ENCODE measurements around the gene HELZ. TPM values are rescaled to one million over a fixed set of nuclear protein-coding genes. Genes with fewer than 3 reads are reported as not detected.

The HELZ gene
- total and polyA plus RNA-seq, 4 donors = 3.8 to 69.2 (median 25.7) TPM

DNA sequence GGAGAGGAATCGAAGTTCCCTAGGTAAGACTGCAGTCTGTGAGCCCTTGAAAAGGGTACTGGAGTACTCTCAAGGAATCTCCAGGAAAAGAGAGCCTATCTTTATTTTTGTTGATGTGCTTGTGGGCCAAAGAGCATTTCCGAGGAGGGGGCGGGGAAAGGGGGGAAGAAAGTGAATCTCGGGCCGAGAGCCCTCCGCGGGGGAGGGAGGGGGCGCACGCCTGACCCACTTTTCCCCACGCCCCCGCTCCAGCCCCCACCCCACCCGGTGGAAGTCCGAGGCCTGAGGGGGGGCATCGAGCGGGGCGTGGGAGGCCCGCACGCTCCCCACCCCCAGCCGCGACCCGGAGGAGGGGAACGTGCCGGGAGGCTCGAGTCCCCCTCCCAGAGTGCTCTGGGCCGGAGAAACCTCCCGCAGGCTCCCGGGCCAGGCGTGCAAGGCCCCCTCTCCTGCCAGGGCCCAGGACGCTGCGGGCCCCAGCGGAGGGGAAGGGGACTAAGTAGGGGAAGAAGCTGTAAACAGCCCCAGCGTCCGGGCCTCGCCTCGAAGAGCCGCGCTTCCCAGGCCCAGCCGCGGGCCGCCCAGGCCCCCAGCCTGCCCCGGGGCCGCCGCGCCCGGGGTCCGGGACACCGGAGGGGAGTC, 444 bp downstream of the HELZ start:
- under 1% methylated on average over 47 of the region's 47 CpGs for WGBS
- Histone ChIP-seq H3K36me3 (ENCODE audit: control insufficient read depth in 4 of 4, insufficient read depth in 3 of 4, low read depth in 1 of 4, low read length in 3 of 4) (peaks cover 0 to 2% (median 0%) of the 10 kb centered on the region in 4 donors), H3K27me3 (ENCODE audit: control insufficient read depth in 4 of 4, insufficient read depth in 4 of 4, low read length in 3 of 4) (no peaks in the 10 kb centered on the region), H3K9ac (ENCODE audit: low read depth in 1 of 2, low read length in 2 of 2) (peak overlapping the region; percentile 84 to 92), H3K4me1 (ENCODE audit: control insufficient read depth in 4 of 4, insufficient read depth in 4 of 4, low read length in 3 of 4) (peaks cover 6 to 40% (median 27%) of the 10 kb centered on the region in 4 donors), H3K27ac (ENCODE audit: low read depth in 1 of 2, low read length in 2 of 2) (peak overlapping the region; percentile 98 to 99), H3K9me3 (ENCODE audit: control insufficient read depth in 4 of 4, low read length in 3 of 4) (no peaks in the 10 kb centered on the region), H3K4me3 (ENCODE audit: low read depth in 1 of 3, low read length in 3 of 3) (peak overlapping the region; percentile 62 to 91 (median 86))
- DNase-seq (ENCODE audit: low spot score) = no peak
- TF ChIP-seq, protein P1, sequence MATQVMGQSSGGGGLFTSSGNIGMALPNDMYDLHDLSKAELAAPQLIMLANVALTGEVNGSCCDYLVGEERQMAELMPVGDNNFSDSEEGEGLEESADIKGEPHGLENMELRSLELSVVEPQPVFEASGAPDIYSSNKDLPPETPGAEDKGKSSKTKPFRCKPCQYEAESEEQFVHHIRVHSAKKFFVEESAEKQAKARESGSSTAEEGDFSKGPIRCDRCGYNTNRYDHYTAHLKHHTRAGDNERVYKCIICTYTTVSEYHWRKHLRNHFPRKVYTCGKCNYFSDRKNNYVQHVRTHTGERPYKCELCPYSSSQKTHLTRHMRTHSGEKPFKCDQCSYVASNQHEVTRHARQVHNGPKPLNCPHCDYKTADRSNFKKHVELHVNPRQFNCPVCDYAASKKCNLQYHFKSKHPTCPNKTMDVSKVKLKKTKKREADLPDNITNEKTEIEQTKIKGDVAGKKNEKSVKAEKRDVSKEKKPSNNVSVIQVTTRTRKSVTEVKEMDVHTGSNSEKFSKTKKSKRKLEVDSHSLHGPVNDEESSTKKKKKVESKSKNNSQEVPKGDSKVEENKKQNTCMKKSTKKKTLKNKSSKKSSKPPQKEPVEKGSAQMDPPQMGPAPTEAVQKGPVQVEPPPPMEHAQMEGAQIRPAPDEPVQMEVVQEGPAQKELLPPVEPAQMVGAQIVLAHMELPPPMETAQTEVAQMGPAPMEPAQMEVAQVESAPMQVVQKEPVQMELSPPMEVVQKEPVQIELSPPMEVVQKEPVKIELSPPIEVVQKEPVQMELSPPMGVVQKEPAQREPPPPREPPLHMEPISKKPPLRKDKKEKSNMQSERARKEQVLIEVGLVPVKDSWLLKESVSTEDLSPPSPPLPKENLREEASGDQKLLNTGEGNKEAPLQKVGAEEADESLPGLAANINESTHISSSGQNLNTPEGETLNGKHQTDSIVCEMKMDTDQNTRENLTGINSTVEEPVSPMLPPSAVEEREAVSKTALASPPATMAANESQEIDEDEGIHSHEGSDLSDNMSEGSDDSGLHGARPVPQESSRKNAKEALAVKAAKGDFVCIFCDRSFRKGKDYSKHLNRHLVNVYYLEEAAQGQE (IDR thresholded peaks at IDR 0.05) = no peak
- TF ChIP-seq FOXA2 (IDR thresholded peaks at IDR 0.05) = no peak
- no peak for TF ChIP-seq YY1 (IDR thresholded peaks at IDR 0.05)
- TF ChIP-seq, protein P2, sequence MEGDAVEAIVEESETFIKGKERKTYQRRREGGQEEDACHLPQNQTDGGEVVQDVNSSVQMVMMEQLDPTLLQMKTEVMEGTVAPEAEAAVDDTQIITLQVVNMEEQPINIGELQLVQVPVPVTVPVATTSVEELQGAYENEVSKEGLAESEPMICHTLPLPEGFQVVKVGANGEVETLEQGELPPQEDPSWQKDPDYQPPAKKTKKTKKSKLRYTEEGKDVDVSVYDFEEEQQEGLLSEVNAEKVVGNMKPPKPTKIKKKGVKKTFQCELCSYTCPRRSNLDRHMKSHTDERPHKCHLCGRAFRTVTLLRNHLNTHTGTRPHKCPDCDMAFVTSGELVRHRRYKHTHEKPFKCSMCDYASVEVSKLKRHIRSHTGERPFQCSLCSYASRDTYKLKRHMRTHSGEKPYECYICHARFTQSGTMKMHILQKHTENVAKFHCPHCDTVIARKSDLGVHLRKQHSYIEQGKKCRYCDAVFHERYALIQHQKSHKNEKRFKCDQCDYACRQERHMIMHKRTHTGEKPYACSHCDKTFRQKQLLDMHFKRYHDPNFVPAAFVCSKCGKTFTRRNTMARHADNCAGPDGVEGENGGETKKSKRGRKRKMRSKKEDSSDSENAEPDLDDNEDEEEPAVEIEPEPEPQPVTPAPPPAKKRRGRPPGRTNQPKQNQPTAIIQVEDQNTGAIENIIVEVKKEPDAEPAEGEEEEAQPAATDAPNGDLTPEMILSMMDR (IDR thresholded peaks at IDR 0.05; ENCODE audit: low read depth, low read length, missing input control) = no peak
- TF ChIP-seq HNF4A (conservative IDR thresholded peaks at IDR 0.05) = no peak
- no peak for TF ChIP-seq NR2F2 (IDR thresholded peaks at IDR 0.05)

DNA sequence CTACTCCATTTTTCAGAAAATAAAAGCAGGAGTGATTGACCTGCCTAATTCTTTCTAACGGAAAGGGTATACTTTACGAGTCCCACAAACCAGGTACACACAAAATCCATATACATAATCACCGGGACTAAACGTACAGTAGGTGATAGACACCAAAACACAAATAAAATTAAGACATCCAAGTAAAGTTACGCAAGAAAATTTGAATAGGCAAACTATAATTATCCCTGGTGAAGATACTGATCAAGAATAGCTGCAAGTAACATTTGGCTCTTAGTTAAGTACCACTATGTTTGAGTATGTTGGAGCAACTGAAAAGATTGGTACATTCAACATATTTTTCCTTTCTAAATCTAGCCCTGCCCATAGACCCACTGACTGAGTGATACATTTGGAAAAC, 1.7 kb downstream of the HELZ start:
- 54% methylated on average over 5 of the region's 5 CpGs for WGBS
- Histone ChIP-seq H3K4me1 (ENCODE audit: control insufficient read depth in 4 of 4, insufficient read depth in 4 of 4, low read length in 3 of 4) (peaks cover 6 to 40% (median 27%) of the 10 kb centered on the region in 4 donors), H3K4me3 (ENCODE audit: low read depth in 1 of 3, low read length in 3 of 3) (peak overlapping the region in 1 of 3 donors; percentile 16), H3K36me3 (ENCODE audit: control insufficient read depth in 4 of 4, insufficient read depth in 3 of 4, low read depth in 1 of 4, low read length in 3 of 4) (peaks cover 3 to 13% (median 6%) of the 10 kb centered on the region in 4 donors), H3K9me3 (ENCODE audit: control insufficient read depth in 4 of 4, low read length in 3 of 4) (no peaks in the 10 kb centered on the region), H3K9ac (ENCODE audit: low read depth in 1 of 2, low read length in 2 of 2) (peak overlapping the region in 1 of 2 donors; percentile 77), H3K27me3 (ENCODE audit: control insufficient read depth in 4 of 4, insufficient read depth in 4 of 4, low read length in 3 of 4) (no peaks in the 10 kb centered on the region), H3K27ac (ENCODE audit: low read depth in 1 of 2, low read length in 2 of 2) (peak overlapping the region in 1 of 2 donors; percentile 31)
- DNase-seq (ENCODE audit: low spot score) = no peak
- TF ChIP-seq, protein P3, sequence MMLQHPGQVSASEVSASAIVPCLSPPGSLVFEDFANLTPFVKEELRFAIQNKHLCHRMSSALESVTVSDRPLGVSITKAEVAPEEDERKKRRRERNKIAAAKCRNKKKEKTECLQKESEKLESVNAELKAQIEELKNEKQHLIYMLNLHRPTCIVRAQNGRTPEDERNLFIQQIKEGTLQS (IDR thresholded peaks at IDR 0.05) = no peak
- TF ChIP-seq YY1 (IDR thresholded peaks at IDR 0.05) (no peak), HNF4G (IDR thresholded peaks at IDR 0.05) (no peak)

DNA sequence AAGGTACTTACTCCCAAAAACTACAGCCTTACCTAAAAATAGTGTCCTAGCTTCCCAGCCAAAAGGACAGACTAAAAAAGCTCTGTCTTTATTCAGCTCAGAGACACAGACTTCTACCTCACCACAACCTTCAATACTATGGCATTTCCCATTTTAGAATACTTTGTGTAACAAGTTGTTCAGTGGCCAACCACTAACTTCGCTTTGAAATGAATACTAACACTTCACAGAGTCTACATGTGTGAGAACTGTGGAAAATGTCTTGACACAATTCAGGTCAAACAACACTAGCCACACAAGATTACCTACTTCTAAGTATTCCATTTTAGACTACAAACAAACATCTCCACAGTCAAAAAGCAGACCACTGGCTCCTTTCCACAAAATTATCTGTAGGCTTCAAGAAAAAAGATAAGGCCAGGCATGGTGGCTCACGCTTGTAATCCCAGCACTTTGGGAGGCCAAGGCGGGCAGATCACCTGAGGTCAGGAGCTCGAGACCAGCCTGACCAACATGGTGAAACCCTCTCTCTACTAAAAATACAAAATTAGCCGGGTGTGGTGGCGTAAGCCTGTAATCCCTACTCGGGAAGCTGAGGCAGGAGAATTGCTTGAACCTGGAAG, 3.2 kb downstream of the HELZ start:
- Histone ChIP-seq H3K4me1 (ENCODE audit: control insufficient read depth in 4 of 4, insufficient read depth in 4 of 4, low read length in 3 of 4) (peaks cover 6 to 33% (median 24%) of the 10 kb centered on the region in 4 donors), H3K9me3 (ENCODE audit: control insufficient read depth in 4 of 4, low read length in 3 of 4) (no peaks in the 10 kb centered on the region), H3K9ac (ENCODE audit: low read depth in 1 of 2, low read length in 2 of 2) (no peak overlapping the region), H3K27me3 (ENCODE audit: control insufficient read depth in 4 of 4, insufficient read depth in 4 of 4, low read length in 3 of 4) (no peaks in the 10 kb centered on the region), H3K4me3 (ENCODE audit: low read depth in 1 of 3, low read length in 3 of 3) (no peak overlapping the region), H3K36me3 (ENCODE audit: control insufficient read depth in 4 of 4, insufficient read depth in 3 of 4, low read depth in 1 of 4, low read length in 3 of 4) (peaks cover 5 to 19% (median 14%) of the 10 kb centered on the region in 4 donors), H3K27ac (ENCODE audit: low read depth in 1 of 2, low read length in 2 of 2) (no peak overlapping the region)
- 89% methylated on average over 7 of the region's 7 CpGs for WGBS
- DNase-seq (ENCODE audit: low spot score) = no peak
- TF ChIP-seq, protein P1 (IDR thresholded peaks at IDR 0.05) = no peak
- TF ChIP-seq, protein P4, sequence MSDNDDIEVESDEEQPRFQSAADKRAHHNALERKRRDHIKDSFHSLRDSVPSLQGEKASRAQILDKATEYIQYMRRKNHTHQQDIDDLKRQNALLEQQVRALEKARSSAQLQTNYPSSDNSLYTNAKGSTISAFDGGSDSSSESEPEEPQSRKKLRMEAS (IDR thresholded peaks at IDR 0.05) = no peak
- no peak for TF ChIP-seq TAF1 (conservative IDR thresholded peaks at IDR 0.05)
- TF ChIP-seq, protein P2 (IDR thresholded peaks at IDR 0.05; ENCODE audit: low read depth, low read length, missing input control) = no peak
- TF ChIP-seq HNF4G (IDR thresholded peaks at IDR 0.05) = no peak
- no peak for TF ChIP-seq YY1 (IDR thresholded peaks at IDR 0.05)
- TF ChIP-seq SP1 (IDR thresholded peaks at IDR 0.05) = no peak
- no peak for TF ChIP-seq FOXA1 (IDR thresholded peaks at IDR 0.05)
